ENCODE results near the gene GGCX.

GGCX gene

DNA sequence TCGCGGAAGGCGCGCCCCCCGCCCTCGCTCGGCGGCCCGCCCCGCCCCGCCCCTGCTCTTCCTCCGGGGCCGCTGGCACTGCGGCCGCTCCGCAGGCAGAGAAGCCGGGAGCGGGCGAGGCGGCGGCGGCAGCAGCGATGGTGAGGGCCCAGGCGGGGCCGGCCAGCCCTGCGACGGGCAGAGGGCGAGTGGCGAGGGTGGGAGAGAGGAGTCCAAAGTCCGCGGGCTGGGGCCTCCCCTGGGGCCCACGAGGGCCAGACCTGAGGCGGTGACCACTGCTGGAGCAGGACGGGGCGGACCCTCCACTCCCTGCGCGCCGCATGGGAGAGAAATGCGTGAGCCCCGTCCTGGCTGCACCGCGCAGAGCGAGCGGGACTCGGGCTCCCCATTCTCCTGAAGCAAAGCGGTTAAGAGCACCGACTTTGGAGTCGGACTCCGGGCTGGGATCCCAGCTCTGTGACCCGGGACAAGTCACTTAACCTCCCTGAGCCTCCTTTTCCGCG, 23.1 kb upstream of the GGCX start, which contains the start of gene VAMP5:
Gene VAMP5, plus strand, starts transcription at position 78 of the 503 bp plus-strand sequence. Its CDS starts 60 bp downstream, at position 138.
- Histone ChIP-seq H3K36me3 (ENCODE audit: control insufficient read depth, insufficient read depth, low read length) (peaks cover 6% of the 10 kb centered on the region), H3K27me3 (replicated peaks; ENCODE audit: control insufficient read depth, insufficient read depth, low read length) (no peaks in the 10 kb centered on the region), H3K4me3 (replicated peaks; ENCODE audit: low read depth, low read length) (peak within 1 kb of the TSS; percentile 69)
- peak; percentile 64 for DNase-seq (ENCODE audit: extremely low read depth, insufficient read length)
- TF ChIP-seq, protein P1, sequence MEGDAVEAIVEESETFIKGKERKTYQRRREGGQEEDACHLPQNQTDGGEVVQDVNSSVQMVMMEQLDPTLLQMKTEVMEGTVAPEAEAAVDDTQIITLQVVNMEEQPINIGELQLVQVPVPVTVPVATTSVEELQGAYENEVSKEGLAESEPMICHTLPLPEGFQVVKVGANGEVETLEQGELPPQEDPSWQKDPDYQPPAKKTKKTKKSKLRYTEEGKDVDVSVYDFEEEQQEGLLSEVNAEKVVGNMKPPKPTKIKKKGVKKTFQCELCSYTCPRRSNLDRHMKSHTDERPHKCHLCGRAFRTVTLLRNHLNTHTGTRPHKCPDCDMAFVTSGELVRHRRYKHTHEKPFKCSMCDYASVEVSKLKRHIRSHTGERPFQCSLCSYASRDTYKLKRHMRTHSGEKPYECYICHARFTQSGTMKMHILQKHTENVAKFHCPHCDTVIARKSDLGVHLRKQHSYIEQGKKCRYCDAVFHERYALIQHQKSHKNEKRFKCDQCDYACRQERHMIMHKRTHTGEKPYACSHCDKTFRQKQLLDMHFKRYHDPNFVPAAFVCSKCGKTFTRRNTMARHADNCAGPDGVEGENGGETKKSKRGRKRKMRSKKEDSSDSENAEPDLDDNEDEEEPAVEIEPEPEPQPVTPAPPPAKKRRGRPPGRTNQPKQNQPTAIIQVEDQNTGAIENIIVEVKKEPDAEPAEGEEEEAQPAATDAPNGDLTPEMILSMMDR (IDR thresholded peaks at IDR 0.05; ENCODE audit: insufficient read depth, low read length, poor library complexity, severe bottlenecking): no peak

GRCh38 chr2:85583667-85584353, 22.5 kb upstream of the GGCX start:
- no peak for DNase-seq (ENCODE audit: extremely low read depth, insufficient read length)
- TF ChIP-seq, protein P1 (IDR thresholded peaks at IDR 0.05; ENCODE audit: insufficient read depth, low read length, poor library complexity, severe bottlenecking): no peak
- Histone ChIP-seq H3K27me3 (replicated peaks; ENCODE audit: control insufficient read depth, insufficient read depth, low read length) (no peaks in the 10 kb centered on the region), H3K36me3 (ENCODE audit: control insufficient read depth, insufficient read depth, low read length) (peaks cover 6% of the 10 kb centered on the region), H3K4me3 (replicated peaks; ENCODE audit: low read depth, low read length) (peak overlapping the region; percentile 69)

DNA sequence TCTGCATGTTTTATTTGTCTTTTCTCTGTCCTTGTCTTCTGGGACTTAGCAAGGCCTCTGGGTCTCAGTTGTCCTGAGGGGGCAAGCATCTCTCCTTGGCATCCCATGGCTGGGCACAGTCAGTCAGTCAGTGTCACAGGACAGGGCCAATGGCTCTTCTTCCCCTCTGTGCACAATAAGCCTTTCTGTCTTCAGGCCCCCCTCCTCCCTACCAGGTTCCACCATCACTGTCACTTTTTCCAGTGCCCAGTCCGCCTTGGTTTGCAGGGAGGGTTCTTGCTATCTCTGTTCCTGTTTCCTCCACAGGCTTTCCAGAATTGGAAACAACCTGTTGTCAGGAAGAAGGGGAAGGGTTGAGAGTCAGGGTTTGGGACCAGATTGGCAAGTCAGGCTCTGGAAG, 21.2 kb upstream of the GGCX start:
- H3K4me3 ChIP-seq (replicated peaks; ENCODE audit: low read depth, low read length): no peak overlapping the region
- TF ChIP-seq, protein P1 (IDR thresholded peaks at IDR 0.05; ENCODE audit: insufficient read depth, low read length, poor library complexity, severe bottlenecking): no peak
- DNase-seq (ENCODE audit: extremely low read depth, insufficient read length): no peak
- no peaks in the 10 kb centered on the region for H3K27me3 ChIP-seq (replicated peaks; ENCODE audit: control insufficient read depth, insufficient read depth, low read length)
- peaks cover 6% of the 10 kb centered on the region for H3K36me3 ChIP-seq (ENCODE audit: control insufficient read depth, insufficient read depth, low read length)

GRCh38 chr2:85580206-85580605, 18.9 kb upstream of the GGCX start:
- no peak for DNase-seq (ENCODE audit: extremely low read depth, insufficient read length)
- TF ChIP-seq, protein P1 (IDR thresholded peaks at IDR 0.05; ENCODE audit: insufficient read depth, low read length, poor library complexity, severe bottlenecking): no peak
- Histone ChIP-seq H3K4me3 (replicated peaks; ENCODE audit: low read depth, low read length) (no peak overlapping the region), H3K36me3 (ENCODE audit: control insufficient read depth, insufficient read depth, low read length) (peaks cover 6% of the 10 kb centered on the region), H3K27me3 (replicated peaks; ENCODE audit: control insufficient read depth, insufficient read depth, low read length) (no peaks in the 10 kb centered on the region)

DNA sequence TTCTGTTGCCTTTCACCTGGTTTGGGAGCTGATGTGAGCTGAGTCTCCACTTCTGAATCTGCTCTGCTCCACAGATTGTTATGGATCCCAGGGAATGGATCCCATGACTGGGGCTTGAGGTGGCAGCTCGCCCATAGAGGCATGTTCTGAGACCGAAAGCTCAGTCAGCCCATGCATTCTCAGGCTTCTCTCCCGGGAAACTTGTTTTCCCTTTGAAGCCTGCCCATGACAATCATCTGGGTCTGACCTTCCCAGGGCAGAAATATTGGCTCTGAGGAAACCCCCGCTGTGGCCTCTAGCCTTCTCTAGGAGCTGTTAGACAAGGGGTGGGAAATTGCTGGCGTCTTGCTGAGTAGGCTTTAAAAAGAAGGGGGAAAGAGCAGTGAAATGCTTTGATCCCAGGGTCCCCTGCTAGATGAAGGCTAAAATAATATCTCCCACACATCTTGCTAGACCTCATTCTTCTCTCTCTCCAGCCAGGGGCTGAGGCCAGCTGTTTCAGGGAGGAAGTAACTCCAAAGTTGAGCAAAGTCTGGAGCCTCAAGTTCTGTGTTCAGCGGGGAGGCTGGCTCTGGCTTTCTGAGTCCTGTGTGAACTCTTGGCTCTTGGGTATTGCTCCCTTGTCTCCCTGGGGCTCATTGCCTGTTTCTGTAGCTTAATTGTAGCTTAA, 18.1 kb upstream of the GGCX start:
- TF ChIP-seq, protein P1 (IDR thresholded peaks at IDR 0.05; ENCODE audit: insufficient read depth, low read length, poor library complexity, severe bottlenecking): no peak
- no peak overlapping the region for H3K4me3 ChIP-seq (replicated peaks; ENCODE audit: low read depth, low read length)

More for the DNA sequence above, 18.1 kb upstream of the GGCX start:
- DNase-seq (ENCODE audit: extremely low read depth, insufficient read length): no peak
- H3K36me3 ChIP-seq (ENCODE audit: control insufficient read depth, insufficient read depth, low read length): peaks cover 6% of the 10 kb centered on the region
- H3K27me3 ChIP-seq (replicated peaks; ENCODE audit: control insufficient read depth, insufficient read depth, low read length): no peaks in the 10 kb centered on the region
